Calu3 (cell line): Measurements from ENCODE around the gene TRIM52. TPM values are rescaled to one million over a fixed set of nuclear protein-coding genes. Genes with fewer than 3 reads are reported as not detected.

Source experiments
- BruUV-seq: library from RNA; stranded (reverse); fragments of 400-500 nt; replicated peaks from 2 replicates; lab custom pipeline; 2021; lab: Mats Ljungman, UMichigan
- CTCF ChIA-PET: fragments of 300-600 bp; sonication (Branson Sonifier 250); formaldehyde crosslinking; loops from one replicate; lab custom pipeline; 2022; ENCODE audit warnings: antibody characterized with exemption; lab: Charles Lee
- DNase-seq: peaks from one replicate; pipeline ENCODE4 v3.0.0; 2022
- H3K27ac Mint-ChIP-seq: one replicate; pipeline ENCODE4 v1.8.0; 2022; ENCODE audit warnings: mixed read lengths; ENCODE audit not compliant: unreplicated experiment
- H3K27me3 Mint-ChIP-seq: one replicate; pipeline ENCODE4 v1.8.0; 2022; ENCODE audit warnings: mixed read lengths; ENCODE audit not compliant: unreplicated experiment
- H3K36me3 Mint-ChIP-seq: one replicate; pipeline ENCODE4 v1.8.0; 2022; ENCODE audit warnings: mild to moderate bottlenecking, moderate library complexity, mixed read lengths; ENCODE audit not compliant: insufficient read depth, unreplicated experiment
- H3K4me1 Mint-ChIP-seq: one replicate; pipeline ENCODE4 v1.8.0; 2022; ENCODE audit warnings: mild to moderate bottlenecking, low read depth, mixed read lengths; ENCODE audit not compliant: unreplicated experiment
- H3K4me3 Mint-ChIP-seq: one replicate; pipeline ENCODE4 v1.8.0; 2022; ENCODE audit warnings: mild to moderate bottlenecking, low read depth, moderate library complexity, mixed read lengths; ENCODE audit not compliant: unreplicated experiment
- H3K9me3 Mint-ChIP-seq: one replicate; pipeline ENCODE4 v1.8.0; 2022; ENCODE audit warnings: low read depth, mixed read lengths; ENCODE audit not compliant: unreplicated experiment
- intact Hi-C: fragments of 100-400 bp; cut with micrococcal nuclease; formaldehyde crosslinking; loops from one replicate; pipeline ENCODE4 v1.10.0; 2022; ENCODE audit not compliant: unreplicated experiment
- total RNA-seq: library from RNA; stranded (reverse); gene quantifications from 2 replicates; pipeline ENCODE4 v1.2.3, GENCODE V29; 2022
- TF ChIP-seq, protein P1 (sequence below): fragments of 200-600 bp; IDR thresholded peaks from one replicate; pipeline ENCODE4 v1.8.0; 2022; ENCODE audit warnings: antibody characterized with exemption; ENCODE audit not compliant: unreplicated experiment

Gene TRIM52
- total RNA-seq, 1 experiment from 2014 or later, result 14.8 TPM

GRCh38 chr5:181259283-181259682 is 1.7 kb downstream of the TRIM52 start:
- intact Hi-C loops, result no loop called here
- CTCF ChIA-PET, result interaction anchor here (1.1 kb wide), 1 partner anchor 8 kb away, joined by 3 read pairs; no protein-coding TSS in a partner anchor
- DNase-seq, result no peak
- Mint-ChIP-seq H3K36me3 (peaks cover 54% of the 10 kb centered on the region), H3K27ac (peak overlapping the region; percentile 81), H3K4me3 (peak overlapping the region; percentile 89), H3K9me3 (no peaks in the 10 kb centered on the region), H3K4me1 (peaks cover 38% of the 10 kb centered on the region), H3K27me3 (no peaks in the 10 kb centered on the region)
- no TSS peak for BruUV-seq
- TF ChIP-seq, protein P1, sequence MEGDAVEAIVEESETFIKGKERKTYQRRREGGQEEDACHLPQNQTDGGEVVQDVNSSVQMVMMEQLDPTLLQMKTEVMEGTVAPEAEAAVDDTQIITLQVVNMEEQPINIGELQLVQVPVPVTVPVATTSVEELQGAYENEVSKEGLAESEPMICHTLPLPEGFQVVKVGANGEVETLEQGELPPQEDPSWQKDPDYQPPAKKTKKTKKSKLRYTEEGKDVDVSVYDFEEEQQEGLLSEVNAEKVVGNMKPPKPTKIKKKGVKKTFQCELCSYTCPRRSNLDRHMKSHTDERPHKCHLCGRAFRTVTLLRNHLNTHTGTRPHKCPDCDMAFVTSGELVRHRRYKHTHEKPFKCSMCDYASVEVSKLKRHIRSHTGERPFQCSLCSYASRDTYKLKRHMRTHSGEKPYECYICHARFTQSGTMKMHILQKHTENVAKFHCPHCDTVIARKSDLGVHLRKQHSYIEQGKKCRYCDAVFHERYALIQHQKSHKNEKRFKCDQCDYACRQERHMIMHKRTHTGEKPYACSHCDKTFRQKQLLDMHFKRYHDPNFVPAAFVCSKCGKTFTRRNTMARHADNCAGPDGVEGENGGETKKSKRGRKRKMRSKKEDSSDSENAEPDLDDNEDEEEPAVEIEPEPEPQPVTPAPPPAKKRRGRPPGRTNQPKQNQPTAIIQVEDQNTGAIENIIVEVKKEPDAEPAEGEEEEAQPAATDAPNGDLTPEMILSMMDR, result no peak

GRCh38 chr5:181258576-181258975 is 2.4 kb downstream of the TRIM52 start:
- DNase-seq, result no peak
- CTCF ChIA-PET, result no interaction called here
- intact Hi-C loops, result no loop called here
- Mint-ChIP-seq H3K4me3 (peak overlapping the region; percentile 89), H3K36me3 (peaks cover 59% of the 10 kb centered on the region), H3K27me3 (no peaks in the 10 kb centered on the region), H3K9me3 (no peaks in the 10 kb centered on the region), H3K4me1 (peaks cover 43% of the 10 kb centered on the region), H3K27ac (no peak overlapping the region)
- TF ChIP-seq, protein P1, result no peak
- no TSS peak for BruUV-seq

DNA sequence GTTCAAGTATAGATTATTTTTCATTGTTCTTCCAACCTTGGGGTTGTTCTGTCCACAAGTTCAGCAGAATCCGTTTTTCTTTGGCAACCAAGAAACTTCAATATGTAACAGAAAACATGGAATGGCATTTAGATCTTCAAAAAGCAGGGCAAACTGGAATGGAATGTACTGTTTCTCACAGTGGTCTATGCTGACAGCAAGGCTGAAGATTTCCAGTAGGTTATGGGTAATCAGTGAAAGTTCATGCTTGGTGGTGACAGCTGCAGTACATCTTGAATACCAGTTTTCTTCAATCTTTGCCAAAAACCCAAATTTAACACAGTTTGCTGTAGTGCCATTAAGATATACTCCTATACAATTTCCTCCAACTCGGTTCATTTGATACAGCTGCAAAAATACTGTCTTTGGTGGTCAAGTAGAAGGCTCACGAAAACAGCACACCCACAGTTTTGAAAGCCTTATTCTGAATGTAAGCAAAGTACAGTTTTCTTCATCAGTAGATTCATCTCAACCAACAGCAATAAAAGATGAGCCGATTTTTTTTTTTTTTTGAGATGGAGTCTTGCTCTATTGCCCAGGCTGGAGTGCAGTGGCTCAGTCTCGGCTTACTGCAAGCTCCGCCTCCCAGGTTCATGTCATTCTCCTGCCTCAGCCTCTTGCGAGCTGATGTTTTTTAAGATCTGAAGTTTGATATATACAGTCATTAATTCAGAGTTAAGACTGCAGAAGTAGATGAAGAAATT is 4.9 kb downstream of the TRIM52 start:
- BruUV-seq, result no TSS peak
- no peak overlapping the region for H3K27ac Mint-ChIP-seq
- H3K36me3 Mint-ChIP-seq, result peaks cover 53% of the 10 kb centered on the region
- TF ChIP-seq, protein P1, result no peak
- CTCF ChIA-PET, result interaction anchor here (1.4 kb wide), 1 partner anchor 11 kb away, joined by 6 read pairs; no protein-coding TSS in a partner anchor
- no peak overlapping the region for H3K4me3 Mint-ChIP-seq
- no peak for DNase-seq
- intact Hi-C loops, result no loop called here
- H3K9me3 Mint-ChIP-seq, result no peaks in the 10 kb centered on the region
- H3K4me1 Mint-ChIP-seq, result peaks cover 57% of the 10 kb centered on the region
- H3K27me3 Mint-ChIP-seq, result no peaks in the 10 kb centered on the region

DNA sequence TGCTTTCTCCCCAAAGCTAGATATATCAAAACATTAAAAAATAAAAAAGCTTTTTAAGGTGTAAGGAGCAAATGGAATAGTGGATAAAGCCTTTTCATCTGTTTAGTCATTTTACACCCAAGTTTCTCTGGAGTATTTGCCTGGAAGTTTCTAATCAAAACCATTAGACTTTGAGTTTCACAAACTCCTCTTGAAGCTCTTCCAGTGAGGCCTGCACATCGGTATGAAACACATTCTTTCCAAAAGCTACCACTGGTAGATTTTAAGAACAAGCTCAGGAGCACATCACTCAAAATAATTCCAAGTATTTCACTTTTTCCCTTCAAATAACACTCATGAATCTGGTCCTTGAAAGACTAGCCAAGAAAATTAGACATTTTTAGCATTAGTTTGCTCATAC is 5.7 kb downstream of the TRIM52 start:
- no peaks in the 10 kb centered on the region for H3K9me3 Mint-ChIP-seq
- no TSS peak for BruUV-seq
- DNase-seq, result no peak
- no peaks in the 10 kb centered on the region for H3K27me3 Mint-ChIP-seq
- intact Hi-C loops, result no loop called here
- TF ChIP-seq, protein P1, result no peak
- peaks cover 51% of the 10 kb centered on the region for H3K36me3 Mint-ChIP-seq
- peaks cover 53% of the 10 kb centered on the region for H3K4me1 Mint-ChIP-seq
- no peak overlapping the region for H3K4me3 Mint-ChIP-seq
- CTCF ChIA-PET, result interaction anchor here (0.6 kb wide), 1 partner anchor 47 kb away, joined by 3 read pairs; no protein-coding TSS in a partner anchor
- no peak overlapping the region for H3K27ac Mint-ChIP-seq
